ENCODE measurements around the gene ZNF385B. TPM values are rescaled to one million over a fixed set of nuclear protein-coding genes. Genes with fewer than 3 reads are reported as not detected.

ZNF385B gene
- total RNA-seq, 1 experiment from 2014 or later: 0.77 TPM

- intact Hi-C loops (cut with micrococcal nuclease; ENCODE audit: unreplicated experiment): loop anchor here (5.0 to 10.0 kb wide), 2 partner anchors 77 to 220 kb away; no protein-coding TSS in a partner anchor
- TF ChIP-seq CTCF (IDR thresholded peaks at IDR 0.05; ENCODE audit: insufficient read depth in 1 of 2, low read depth in 1 of 2, low read length in 1 of 2, severe bottlenecking in 1 of 2, unreplicated experiment in 1 of 2): no peak
- H3K9me3 Mint-ChIP-seq (ENCODE audit: unreplicated experiment): no peaks in the 10 kb centered on the region
- no TSS peak for BruUV-seq (replicated peaks)
- H3K9me3 ChIP-seq: peaks cover 5% of the 10 kb centered on the region
- no peaks in the 10 kb centered on the region for H3K27me3 Mint-ChIP-seq (ENCODE audit: insufficient read depth, unreplicated experiment)
- H3K36me3 Mint-ChIP-seq (ENCODE audit: insufficient read depth, unreplicated experiment): peaks cover 7% of the 10 kb centered on the region
- no peaks in the 10 kb centered on the region for H3K27me3 ChIP-seq (replicated peaks; ENCODE audit: control insufficient read depth, insufficient read depth, low read length)
- DNase-seq: no peak
- no peak overlapping the region for H3K27ac Mint-ChIP-seq (ENCODE audit: unreplicated experiment)
- H3K4me3 ChIP-seq (ENCODE audit: low read depth, low read length): no peak overlapping the region
- H3K4me1 Mint-ChIP-seq (ENCODE audit: low read depth, unreplicated experiment): peaks cover 7% of the 10 kb centered on the region
- peaks cover 32% of the 10 kb centered on the region for H3K4me1 ChIP-seq
- ChIA-PET POLR2A (no interaction called here), CTCF (no interaction called here)
- no peak overlapping the region for H3K4me3 Mint-ChIP-seq (ENCODE audit: unreplicated experiment)
- no peaks in the 10 kb centered on the region for H3K36me3 ChIP-seq (ENCODE audit: control insufficient read depth, insufficient read depth, low read length)
These were observed 196.2 kb downstream of the ZNF385B start for GRCh38 chr2:179664972-179665812.

GRCh38 chr2:179661986-179662385, 199.4 kb downstream of the ZNF385B start:
- intact Hi-C loops (cut with micrococcal nuclease; ENCODE audit: unreplicated experiment): loop anchor here (10.0 kb wide), 1 partner anchor 217 kb away; no protein-coding TSS in a partner anchor
- H3K4me1 Mint-ChIP-seq (ENCODE audit: low read depth, unreplicated experiment): no peaks in the 10 kb centered on the region
- H3K9me3 ChIP-seq: 0 out of 2 replicates have a peak, but pooled peaks cover 4% of the 10 kb centered on the region
- BruUV-seq (replicated peaks): no TSS peak
- H3K36me3 Mint-ChIP-seq (ENCODE audit: insufficient read depth, unreplicated experiment): no peaks in the 10 kb centered on the region
- H3K36me3 ChIP-seq (ENCODE audit: control insufficient read depth, insufficient read depth, low read length): no peaks in the 10 kb centered on the region
- H3K27me3 ChIP-seq (replicated peaks; ENCODE audit: control insufficient read depth, insufficient read depth, low read length): no peaks in the 10 kb centered on the region
- ChIA-PET POLR2A (no interaction called here), CTCF (no interaction called here)
- DNase-seq: no peak
- H3K4me3 Mint-ChIP-seq (ENCODE audit: unreplicated experiment): no peak overlapping the region
- 0 out of 2 replicates have a peak, but pooled peaks cover 3% of the 10 kb centered on the region for H3K4me1 ChIP-seq
- no peaks in the 10 kb centered on the region for H3K9me3 Mint-ChIP-seq (ENCODE audit: unreplicated experiment)
- no peak for TF ChIP-seq CTCF (IDR thresholded peaks at IDR 0.05; ENCODE audit: insufficient read depth in 1 of 2, low read depth in 1 of 2, low read length in 1 of 2, severe bottlenecking in 1 of 2, unreplicated experiment in 1 of 2)
- no peak overlapping the region for H3K4me3 ChIP-seq (ENCODE audit: low read depth, low read length)
- H3K27ac Mint-ChIP-seq (ENCODE audit: unreplicated experiment): no peak overlapping the region
- no peaks in the 10 kb centered on the region for H3K27me3 Mint-ChIP-seq (ENCODE audit: insufficient read depth, unreplicated experiment)

- H3K9me3 Mint-ChIP-seq (ENCODE audit: unreplicated experiment): no peaks in the 10 kb centered on the region
- no peaks in the 10 kb centered on the region for H3K27me3 Mint-ChIP-seq (ENCODE audit: insufficient read depth, unreplicated experiment)
- Histone ChIP-seq H3K4me3 (ENCODE audit: low read depth, low read length) (no peak overlapping the region), H3K36me3 (ENCODE audit: control insufficient read depth, insufficient read depth, low read length) (no peaks in the 10 kb centered on the region), H3K4me1 (0 out of 2 replicates have a peak, but pooled peaks cover 3% of the 10 kb centered on the region), H3K27me3 (replicated peaks; ENCODE audit: control insufficient read depth, insufficient read depth, low read length) (no peaks in the 10 kb centered on the region), H3K9me3 (0 out of 2 replicates have a peak, but pooled peaks cover 4% of the 10 kb centered on the region)
- no peaks in the 10 kb centered on the region for H3K4me1 Mint-ChIP-seq (ENCODE audit: low read depth, unreplicated experiment)
- no peaks in the 10 kb centered on the region for H3K36me3 Mint-ChIP-seq (ENCODE audit: insufficient read depth, unreplicated experiment)
- ChIA-PET POLR2A (no interaction called here), CTCF (no interaction called here)
- no TSS peak for BruUV-seq (replicated peaks)
- intact Hi-C loops (cut with micrococcal nuclease; ENCODE audit: unreplicated experiment): no loop called here
- H3K4me3 Mint-ChIP-seq (ENCODE audit: unreplicated experiment): no peak overlapping the region
- no peak for DNase-seq
- H3K27ac Mint-ChIP-seq (ENCODE audit: unreplicated experiment): no peak overlapping the region
- no peak for TF ChIP-seq CTCF (IDR thresholded peaks at IDR 0.05; ENCODE audit: insufficient read depth in 1 of 2, low read depth in 1 of 2, low read length in 1 of 2, severe bottlenecking in 1 of 2, unreplicated experiment in 1 of 2)
These were observed 204.3 kb downstream of the ZNF385B start for GRCh38 chr2:179657068-179657595.

Data from Caco-2 (cell line).